ENCODE measurements around the gene PITPNM3.
A peak's percentile ranks its signal among the peaks of the same experiment; 100 is the strongest.

PITPNM3 gene

GRCh38 chr17:6413065-6413464 lies 143.3 kb downstream of the PITPNM3 start:
- no peak for TF ChIP-seq POLR2A (IDR thresholded peaks at IDR 0.05; ENCODE audit: low read depth, low read length)
- DNase-seq (ENCODE audit: insufficient read length, low spot score): peak; percentile 52
- no peak for FAIRE-seq

- FAIRE-seq (no peak), DNase-seq (ENCODE audit: insufficient read length, low spot score) (no peak)
- no peak for TF ChIP-seq POLR2A (IDR thresholded peaks at IDR 0.05; ENCODE audit: low read depth, low read length)
Observed at GRCh38 chr17:6408735-6409134, 147.6 kb downstream of the PITPNM3 start.

- FAIRE-seq: no peak
- TF ChIP-seq POLR2A (IDR thresholded peaks at IDR 0.05; ENCODE audit: low read depth, low read length): no peak
Observed at GRCh38 chr17:6408276-6408675, 148.1 kb downstream of the PITPNM3 start.

GRCh38 chr17:6402258-6402657 lies 154.1 kb downstream of the PITPNM3 start:
- DNase-seq (ENCODE audit: insufficient read length, low spot score) (no peak), FAIRE-seq (no peak)
- TF ChIP-seq POLR2A (IDR thresholded peaks at IDR 0.05; ENCODE audit: low read depth, low read length): no peak

More at GRCh38 chr17:6408276-6408675, 148.1 kb downstream of the PITPNM3 start:
- DNase-seq (ENCODE audit: insufficient read length, low spot score): no peak

All from H54 (cell line).